ENCODE results near the gene RFFL.
"Not testable (repeated sequence)": the region's sequence is repeated elsewhere in the genome, so short reads cannot be mapped to it uniquely, and the experiment has no call there.

The RFFL gene

DNA sequence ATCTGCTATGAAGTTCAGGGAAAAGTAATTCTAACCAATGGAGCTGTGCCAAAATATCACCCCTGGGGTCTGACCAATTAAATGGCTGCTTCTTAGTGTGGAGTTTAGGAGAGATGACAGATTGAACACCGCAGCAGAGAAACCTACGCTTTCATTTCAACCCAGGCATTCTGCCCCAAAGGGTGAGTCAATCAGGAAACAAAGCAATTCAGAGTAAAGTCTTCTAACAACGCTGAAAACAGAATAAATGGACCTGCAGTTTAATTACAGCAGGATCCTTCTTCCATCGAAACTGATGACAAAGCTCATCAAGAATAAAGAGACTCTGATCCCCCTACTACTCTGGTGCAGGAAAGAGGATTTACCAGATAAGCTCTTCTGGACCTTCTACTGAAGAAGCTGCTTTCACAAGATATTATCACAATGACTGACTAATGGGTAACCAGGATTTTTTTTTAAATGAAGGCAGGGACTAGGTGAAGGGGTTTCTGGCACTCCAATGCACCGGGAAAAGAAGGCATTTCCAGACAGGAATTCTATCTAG, 16.7 kb downstream of the RFFL start:
- DNase-seq: peak; percentile 82

DNA sequence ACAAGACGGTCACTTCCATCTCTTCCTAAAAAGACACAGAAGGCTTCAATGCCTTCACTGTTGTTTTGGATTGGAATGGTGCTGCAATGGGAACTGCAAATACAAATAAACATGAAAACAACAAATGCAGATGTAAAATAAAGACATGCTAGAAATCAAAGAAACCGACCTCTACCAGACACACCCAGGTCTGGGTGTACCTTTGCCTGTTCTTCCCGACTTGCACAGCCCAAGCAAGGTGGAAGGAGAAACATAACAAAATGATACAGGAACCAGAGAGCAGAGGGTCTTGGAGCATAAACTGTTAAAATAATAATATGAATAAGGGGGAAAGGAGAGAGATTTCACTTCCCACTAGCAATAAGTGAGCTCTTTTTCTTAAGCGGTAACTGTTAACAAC, 17.3 kb downstream of the RFFL start:
- DNase-seq: no peak

DNA sequence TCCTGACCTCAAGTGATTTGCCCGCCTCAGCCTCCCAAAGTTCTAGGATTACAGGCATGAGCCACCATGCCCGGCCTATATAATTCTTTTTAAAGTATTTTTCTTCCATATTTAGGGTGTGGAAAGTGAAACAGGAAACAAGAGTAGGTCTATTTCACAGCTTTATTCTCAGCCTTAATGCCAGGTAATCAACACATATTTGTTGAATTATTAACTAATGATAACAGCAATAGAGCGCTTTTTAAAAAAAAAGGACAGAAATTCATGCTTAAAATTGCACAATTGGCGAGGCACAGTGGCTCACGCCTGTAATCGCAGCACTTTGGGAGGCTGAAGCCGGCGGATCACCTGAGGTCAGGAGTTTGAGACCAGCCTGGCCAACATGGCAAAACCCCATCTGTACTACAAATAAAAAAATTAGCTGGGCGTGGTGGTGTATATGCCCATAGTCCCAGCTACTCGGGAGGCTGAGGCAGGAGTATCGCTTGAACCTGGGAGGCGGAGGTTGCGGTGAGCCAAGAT, 18.0 kb downstream of the RFFL start:
- not testable (repeated sequence) for DNase-seq

DNA sequence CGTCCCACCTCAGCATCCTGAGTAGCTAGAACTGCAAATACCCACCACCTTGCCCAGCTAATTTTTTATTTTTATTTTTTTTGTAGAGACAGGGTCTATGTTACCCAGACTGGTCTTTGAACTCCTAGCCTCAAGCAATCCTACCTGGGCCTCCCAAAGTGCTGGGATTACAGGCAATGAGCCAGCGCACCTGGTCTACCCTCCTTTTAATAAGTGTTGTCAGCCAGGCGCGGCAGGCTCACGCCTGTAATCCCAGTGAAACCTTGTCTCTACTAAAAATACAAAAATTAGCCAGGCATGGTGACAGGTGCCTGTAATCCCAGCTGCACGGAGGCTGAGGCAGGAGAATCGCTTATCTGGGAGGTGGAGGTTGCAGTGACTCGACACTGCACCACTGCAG, 19.3 kb downstream of the RFFL start:
- no peak for DNase-seq

DNA sequence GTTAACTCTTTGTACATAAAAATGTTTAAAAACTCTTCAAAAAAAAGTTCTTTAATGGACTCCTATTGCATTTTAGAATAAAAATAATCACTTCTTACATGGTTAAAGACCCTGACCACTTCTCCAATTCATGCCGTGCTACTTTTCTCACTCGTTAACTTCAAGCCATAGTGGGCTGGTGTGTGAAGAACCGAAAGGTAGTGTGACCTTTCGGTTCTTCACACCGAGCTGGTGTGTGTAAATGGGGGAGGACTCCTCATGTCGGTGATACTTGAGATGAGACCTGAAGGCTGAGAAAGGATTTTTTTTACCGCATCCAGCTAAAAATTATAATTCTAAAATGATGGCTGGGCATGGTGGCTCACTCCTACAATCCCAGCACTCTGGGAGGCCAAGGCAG, 22.1 kb downstream of the RFFL start:
- no peak for DNase-seq

DNA sequence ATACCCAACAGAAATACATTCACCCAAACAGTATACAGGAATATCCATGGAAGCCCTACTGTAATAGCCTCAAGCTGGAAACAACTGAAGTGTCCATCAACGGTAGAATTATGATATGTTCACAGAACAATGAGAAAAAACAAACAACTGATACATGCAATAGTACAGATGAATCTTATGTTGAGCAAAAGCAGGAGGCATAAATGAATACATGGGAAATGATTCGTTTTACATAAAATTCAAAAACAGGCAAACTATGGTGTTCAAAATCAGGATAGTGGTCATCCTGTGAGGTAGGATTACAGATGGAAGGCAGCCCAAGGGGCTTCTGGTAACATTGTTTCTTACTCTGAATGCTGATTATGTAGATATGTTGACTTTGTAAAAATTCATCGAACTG, 25.1 kb downstream of the RFFL start:
- DNase-seq: no peak

DNA sequence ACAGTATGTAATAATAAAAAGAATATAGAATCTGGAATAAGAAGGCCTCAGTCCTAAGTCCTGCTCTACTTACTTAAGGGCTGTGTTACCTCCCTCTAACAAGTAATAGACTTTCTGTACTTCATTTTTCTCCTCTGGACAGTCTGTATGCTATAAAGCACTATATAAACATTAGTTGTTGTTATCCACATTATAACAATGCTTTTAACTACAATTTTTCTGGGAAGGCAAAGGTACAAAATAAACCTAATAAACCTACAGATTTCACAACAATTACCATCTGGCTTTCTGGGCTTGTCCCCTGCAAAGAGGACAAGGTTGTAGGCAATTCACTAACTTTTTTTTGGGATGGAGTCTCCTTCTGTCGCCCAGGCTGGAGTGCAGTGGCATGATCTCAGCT, 32.7 kb downstream of the RFFL start:
- DNase-seq: no peak

DNA sequence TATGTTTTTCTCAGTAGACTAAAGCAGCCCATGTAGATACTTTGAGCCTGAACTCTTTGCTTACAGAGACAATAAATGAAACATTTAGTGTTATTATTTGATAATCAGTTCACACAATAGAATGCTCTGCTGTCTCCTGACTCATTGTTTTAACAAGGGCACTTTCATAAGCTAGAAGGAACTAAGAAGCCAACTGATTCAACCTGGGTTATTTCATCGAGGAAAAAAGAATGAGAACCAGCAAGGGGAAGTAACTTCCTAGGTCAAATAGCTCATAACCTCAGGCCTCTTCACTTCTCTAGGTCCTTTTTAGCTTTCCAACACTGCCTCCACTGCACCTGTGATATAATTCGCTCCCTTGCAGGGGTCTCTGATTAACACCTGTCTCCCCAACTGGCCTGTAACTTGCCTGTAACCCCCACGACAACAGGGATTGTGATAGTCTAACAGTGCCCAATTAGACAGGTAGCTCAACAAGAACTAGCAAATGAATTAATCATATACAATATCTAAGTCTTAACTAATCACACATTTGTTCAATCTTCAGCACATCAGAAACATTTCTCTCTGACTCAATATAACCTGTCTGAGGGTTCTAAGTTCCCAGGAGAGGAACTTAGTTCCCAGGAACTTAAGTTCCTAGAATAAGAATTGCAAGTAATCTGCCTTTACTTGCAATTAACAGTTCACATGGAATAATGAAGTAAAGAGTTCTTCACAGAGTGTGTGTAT, 34.8 kb downstream of the RFFL start:
- no peak for DNase-seq

DNA sequence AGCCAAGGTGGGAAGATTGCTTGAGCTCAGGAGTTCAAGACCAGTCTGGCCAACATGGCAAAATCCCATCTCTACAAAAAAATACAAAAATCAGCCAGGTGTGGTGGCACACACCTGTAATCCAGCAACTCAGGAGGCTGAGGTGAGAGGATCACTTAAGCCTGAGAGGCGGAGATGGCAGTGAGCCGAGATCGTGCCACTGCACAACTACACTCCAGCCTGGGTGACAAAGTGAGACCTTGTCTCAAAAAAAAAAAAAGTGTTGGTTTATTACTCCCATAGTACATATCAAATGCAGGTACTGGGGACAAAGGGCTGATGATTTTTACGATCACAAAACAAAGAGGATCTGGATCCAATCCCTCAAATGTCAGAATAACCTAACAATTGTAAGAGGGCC, 35.4 kb downstream of the RFFL start:
- DNase-seq: not testable (repeated sequence)

DNA sequence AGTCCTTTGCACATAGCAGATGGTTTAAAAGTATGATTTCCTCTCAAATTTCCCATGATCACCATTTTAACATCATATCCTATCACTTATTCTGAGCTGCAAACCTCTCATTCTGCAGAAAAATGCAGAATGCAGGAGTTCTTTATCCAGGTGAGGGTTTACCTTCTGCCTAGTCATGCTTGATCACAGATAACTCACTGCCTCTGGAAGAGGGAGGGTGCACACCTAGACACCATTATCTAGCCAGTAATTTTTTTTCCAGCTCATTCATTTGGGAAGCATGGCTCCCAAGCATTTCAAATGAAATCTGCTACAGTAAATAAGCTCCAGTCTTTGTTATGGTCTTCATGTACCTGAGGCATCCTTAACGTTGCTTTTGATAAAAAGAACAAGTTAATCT, 38.0 kb downstream of the RFFL start:
- no peak for DNase-seq

DNA sequence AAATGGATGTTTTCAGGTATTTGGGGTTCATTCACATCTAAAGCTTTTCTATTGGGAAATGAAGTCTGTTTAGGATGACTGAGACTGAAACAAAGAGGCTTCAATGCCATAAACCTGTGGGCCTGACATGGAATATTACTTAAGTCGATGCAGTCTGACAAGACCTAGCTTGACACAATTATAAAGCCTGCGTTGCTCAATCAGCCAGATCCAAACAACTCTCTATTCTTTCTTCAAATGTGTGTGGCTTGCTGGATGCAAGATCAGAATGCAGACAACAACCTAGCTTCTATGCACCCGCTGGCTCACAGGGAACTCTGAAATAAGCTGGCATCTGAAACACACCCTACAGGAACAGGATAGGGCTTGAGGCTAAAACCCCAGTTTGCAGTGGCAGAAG, 40.0 kb downstream of the RFFL start:
- no peak for DNase-seq

DNA sequence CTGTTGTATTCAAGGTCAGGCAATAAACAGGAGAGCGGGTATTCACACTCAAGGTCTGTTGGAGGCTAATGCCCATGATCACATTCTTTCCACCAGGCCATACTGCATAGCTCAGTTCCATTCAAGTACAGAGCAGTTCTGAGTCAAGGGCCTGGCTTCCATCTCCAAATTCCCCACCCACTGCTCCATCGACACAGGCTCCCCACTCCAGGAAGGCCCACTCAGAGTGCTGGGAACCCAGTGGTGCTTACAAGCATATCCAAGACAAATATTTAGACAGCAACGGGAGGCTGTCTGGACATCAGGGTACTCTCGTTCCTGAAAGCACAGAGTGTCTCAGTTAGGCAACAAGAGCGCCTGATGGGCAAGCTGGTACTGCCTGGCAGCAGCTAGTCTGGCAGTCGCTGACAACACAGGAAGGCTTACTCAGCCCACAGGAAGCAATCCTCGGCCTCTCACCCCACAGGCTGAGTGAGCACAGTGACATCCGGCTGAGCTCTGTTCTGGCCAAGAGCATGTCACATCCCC, 40.9 kb downstream of the RFFL start:
- DNase-seq: peak; percentile 82

DNA sequence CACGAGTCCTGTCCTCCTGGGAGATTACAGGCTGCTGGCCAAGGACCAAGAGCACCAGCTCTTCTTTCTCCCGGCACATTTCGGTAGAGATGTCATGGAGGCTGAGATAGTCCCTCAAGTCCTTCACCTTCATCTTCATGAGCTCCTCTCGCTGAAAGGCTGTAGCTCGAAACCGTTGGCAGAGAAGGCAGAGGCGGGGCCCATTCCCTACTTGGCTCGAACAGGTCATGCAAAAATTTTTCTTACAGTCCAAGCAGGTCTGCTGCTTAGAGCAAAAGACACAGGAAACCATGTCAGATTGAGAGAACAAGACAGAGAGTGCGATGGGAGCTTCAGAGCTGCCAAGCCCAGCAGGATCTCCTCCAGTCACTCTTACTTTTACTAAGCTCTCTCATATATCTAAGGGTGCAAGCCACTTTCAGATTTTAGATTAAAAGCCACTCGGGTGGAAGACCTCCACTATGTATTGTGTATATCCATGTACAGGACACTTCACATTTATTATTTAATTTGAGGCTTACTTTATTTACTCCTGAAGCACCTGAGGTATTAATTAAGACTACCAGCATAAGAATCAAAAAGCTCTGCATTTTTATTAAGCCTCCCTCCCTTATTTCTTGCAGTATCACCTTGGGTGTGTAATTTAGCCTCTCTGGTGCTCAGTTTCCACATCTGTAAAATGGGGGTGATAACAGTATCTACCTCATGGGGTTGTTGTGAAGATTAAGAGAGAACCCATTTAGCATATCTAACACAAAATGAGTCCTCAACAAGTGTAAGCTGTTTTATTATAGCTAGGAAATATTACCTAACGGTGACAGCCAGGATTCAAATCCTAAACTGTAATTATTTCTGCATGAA, 41.8 kb downstream of the RFFL start:
- no peak for DNase-seq

DNA sequence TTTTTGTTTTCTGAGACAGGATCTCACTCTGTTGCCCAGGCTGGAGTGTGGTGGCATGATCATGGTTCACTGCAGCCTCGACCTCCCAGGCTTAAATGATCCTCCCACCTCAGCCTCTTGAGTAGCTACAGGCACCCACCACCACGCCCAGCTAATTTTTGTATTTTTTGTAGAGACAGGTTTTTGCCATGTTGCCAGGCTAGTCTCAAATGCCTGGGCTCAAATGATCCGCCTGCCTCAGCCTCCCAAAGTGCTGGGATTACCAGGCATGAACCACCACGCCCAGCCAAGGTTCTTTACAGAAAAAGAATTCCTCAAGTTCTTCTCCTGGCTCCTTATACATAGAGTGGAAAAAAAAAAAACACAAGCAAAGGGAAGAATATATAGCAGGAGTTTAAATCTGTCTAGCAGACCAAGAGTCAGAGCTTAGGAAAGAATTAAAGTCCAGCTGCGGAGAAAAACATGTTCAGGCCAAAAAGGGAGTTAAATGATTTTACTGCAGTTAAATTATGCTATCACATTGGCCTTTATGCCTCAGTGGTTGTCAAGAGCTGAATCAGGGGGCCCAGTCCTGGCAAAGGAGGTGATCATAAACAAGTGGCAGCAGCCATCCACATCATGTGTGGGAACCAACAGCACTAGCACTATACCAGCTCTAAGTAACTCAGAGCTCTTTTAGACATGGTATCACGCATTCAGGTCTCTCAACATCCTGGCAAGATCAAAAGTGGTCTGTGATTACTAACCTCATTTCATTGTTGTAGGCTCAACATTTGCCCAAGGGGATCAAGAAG, 43.9 kb downstream of the RFFL start:
- DNase-seq: no peak

DNA sequence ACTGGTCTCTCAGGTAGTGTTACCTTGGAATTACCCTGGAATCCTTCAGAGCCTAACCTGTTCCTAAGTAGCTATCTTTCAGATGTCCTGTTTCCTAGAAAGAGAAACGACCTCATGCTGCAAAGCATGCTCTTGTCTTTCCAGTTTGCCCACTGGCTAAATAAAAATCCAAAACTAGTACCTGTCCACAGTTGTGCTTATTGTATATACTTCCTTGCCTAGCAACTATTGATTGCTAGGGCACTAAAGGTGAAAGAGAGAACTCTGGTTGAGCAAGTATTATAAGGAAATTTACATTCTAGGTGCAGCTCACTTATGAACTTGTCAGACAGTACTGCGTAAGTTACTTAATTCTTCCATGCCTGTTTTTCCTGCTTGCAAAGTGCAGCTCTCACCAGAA, 44.7 kb downstream of the RFFL start:
- DNase-seq: no peak

DNA sequence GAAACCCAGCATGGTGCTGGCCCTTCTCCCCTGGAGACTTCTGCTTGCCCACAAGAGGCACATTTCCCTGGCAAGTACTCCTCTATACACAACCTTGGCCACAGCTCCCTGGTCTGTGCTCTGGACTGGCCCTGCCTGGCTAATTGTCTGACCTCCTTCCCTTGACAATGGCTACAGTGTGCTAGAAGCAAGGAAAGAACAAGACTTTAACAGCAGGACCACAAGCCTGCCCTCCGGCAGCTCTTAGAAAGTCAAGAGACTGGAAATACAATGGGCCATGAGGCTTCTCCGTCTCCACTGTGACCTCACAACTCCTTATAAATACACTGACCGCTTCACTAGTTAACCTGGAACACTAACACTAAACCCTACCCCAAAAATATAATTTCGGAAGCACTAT, 46.5 kb downstream of the RFFL start:
- DNase-seq: no peak

DNA sequence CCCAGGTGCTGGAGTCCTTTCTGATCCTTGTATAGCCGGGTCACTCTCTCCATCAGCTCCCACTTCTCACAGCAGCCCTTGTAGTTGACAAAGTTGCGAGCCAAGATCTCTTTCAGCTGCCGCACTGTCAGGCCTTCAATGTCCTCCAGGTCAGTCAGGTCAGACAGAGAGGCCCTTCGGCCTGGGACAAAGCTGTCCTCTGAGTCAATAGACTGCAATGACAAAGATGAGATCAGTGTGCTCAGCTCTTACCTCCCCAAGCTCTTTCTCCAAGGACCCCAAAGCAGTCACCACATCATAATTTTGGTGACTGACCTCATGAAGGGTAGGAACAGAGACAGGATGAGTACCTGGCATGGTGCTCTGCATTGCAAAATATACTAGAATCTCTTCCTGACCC, 47.1 kb downstream of the RFFL start:
- no peak for DNase-seq

DNA sequence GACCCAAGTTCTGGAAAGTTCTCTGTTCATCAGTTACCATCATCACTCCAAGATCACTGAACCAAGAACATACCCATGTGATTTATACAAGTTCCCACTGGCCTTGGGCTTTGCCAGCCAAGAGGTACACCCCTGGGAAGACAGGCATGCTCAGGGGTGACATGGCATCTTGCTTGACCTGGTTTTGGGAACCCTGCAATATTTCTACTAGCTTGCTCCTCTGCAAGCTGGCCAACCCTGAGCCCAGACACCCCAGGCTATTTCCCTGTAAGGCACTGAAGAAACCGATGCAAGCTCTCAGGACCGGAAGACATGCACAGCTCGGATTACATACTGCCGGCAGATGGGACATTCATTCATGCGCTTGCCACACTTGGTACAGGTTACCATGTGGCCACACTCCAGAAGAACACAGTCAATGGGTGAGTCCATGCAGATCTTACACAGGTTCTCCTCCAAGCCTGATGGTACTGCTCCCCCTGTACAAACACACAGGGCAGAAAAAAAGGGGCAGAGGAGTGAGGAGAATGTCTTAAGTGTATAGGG, 51.8 kb downstream of the RFFL start:
- DNase-seq: no peak

DNA sequence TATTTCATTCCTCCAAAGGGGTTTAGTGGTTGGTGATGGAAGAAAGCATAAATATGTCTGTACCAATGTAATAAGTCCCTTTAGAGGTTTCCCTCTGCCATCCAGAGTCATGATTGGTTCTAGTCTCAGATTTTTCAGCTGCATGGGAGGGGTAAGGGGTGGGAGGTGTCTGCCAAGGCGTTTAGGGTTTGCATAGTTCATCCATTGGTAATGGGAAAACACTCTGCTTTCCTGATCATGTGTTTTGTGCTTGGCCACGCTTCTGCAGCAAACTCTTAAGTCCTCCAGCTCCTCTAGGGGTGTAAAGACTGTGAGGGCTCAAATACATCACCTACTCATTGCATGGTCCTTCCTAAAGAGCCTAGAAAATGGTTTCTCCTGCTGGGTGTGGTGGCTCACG, 53.4 kb downstream of the RFFL start:
- DNase-seq: no peak

DNA sequence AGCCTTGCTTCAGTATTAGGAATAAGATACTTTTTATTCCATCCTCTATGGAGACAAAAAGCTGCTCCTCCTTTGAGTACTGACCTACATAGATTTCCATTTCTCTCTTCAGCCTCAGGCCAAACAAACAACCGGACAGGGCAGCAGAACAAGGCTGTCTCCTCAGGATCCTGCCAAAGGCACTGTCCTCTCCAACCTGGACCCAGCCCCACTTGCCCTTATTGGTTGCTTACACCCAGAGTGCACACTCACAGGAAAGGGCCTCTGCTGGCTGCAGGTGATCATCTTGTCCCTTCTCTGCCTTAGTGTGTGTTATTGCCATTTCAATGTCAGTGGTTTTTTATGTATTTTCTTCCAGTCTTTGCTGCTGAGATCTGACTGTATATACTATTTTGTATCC, 56.5 kb downstream of the RFFL start:
- DNase-seq: no peak

DNA sequence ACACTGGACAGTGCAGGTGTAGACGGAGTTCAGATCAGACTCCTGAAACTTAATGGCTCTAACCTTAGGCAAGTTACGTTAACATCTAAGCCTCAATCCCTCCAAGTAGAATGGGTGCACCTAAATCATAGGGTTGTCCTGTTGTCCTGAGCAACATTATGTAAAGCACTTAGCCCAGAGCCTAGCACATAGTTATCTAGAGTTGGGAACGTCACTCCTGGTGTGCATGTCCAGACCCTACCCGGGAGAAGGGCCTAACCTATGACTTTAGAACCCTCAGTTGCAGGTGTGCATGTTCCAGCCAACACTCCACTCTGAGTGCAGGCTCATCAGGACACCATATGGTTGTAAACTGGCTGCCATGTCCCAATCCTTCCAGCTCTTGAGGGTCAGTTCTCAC, 57.2 kb downstream of the RFFL start:
- no peak for DNase-seq

DNA sequence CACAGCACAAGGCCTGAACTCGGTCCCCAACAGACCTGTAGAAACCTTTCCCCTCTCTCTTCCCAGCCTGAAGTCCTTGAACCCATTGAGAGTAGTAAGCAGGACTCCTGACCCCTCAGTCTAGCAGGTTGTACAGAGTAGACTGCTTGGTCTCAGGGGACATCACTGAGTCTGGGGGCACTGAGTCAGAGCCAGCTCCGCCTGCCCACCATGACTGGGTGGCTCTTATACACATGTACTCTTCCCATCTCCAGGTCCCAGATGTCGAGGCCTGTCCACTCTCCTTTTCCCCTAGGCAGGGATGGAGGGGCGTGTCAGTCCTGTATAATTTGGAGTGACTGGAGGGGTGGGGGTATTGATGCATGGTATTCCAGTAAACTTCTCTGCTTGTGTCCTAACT, 59.7 kb downstream of the RFFL start:
- DNase-seq: no peak
